Measurements from ENCODE around the gene TMEM30B.

The TMEM30B gene

DNA sequence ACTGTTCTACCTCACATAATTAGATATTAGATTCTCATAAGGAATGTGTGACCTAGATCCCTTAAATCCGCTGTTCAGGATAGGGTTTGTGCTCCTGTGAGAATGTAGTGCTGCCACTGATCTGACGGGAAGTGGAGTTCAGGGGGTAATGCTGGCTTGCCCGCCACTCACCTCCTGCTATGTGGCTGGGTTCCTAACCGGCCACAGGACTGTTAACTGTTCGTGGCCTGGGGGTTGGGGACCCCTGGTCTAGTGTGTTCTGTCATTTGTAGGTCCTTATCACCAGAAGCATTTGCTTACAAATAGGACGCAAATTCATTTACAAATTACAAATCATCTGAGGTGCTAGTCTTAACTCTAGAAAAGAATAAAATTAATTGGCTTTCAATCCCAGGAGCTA, 16.4 kb upstream of the TMEM30B start:
- H3K9ac ChIP-seq (ENCODE audit: low read depth, low read length) = no peak overlapping the region
- no peaks in the 10 kb centered on the region for H3K9me3 ChIP-seq (replicated peaks; ENCODE audit: low read length)
- H3K36me3 ChIP-seq (ENCODE audit: insufficient read depth, low read length) = no peaks in the 10 kb centered on the region
- H3K27me3 ChIP-seq (ENCODE audit: control insufficient read depth, insufficient read depth, low read length) = peaks cover 18% of the 10 kb centered on the region
- H3K4me3 ChIP-seq (ENCODE audit: low read length) = no peak overlapping the region
- H3K4me1 ChIP-seq (ENCODE audit: control insufficient read depth, insufficient read depth, low read length) = no peaks in the 10 kb centered on the region
- H3K4me2 ChIP-seq (ENCODE audit: low read length) = no peak overlapping the region

DNA sequence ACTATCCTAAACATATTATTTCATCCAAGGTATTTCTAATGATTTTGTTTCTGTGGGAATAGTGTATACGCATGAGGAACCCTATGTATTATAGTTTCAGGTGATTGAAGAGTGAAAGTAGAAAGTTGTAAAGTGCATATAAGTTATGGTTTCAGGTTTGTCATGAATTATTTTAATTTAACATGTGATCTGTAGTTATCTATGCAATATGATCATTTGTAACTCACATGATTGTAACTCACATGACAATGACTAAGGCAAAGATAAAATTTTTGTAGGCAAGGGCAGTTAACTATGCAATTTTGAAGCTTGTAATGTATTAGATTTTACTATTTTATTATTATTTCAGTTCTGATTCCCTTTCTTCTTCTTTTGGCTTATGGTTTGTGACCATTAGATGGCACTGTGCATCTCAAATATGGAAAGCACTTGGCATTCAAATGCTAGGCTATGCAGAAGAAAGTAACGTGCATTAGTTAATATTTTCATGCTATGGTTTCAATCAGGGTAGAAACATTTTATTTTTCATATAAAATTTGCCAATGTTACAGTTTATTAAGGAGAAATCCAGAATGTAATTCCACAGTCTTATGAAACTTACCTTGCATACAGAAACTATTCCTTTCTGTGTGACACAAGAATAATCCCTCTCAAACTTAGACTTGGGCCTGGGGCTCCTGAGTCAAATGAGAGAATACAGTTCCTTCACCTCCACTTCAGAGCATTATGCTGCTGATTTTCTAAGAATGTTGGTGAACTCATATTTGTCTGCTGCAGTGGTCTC, 15.8 kb upstream of the TMEM30B start:
- no peaks in the 10 kb centered on the region for H3K4me1 ChIP-seq (ENCODE audit: control insufficient read depth, insufficient read depth, low read length)
- no peak overlapping the region for H3K4me2 ChIP-seq (ENCODE audit: low read length)
- H3K27me3 ChIP-seq (ENCODE audit: control insufficient read depth, insufficient read depth, low read length) = peaks cover 17% of the 10 kb centered on the region
- H3K4me3 ChIP-seq (ENCODE audit: low read length) = no peak overlapping the region
- H3K9ac ChIP-seq (ENCODE audit: low read depth, low read length) = no peak overlapping the region
- no peaks in the 10 kb centered on the region for H3K36me3 ChIP-seq (ENCODE audit: insufficient read depth, low read length)
- H3K9me3 ChIP-seq (replicated peaks; ENCODE audit: low read length) = no peaks in the 10 kb centered on the region

DNA sequence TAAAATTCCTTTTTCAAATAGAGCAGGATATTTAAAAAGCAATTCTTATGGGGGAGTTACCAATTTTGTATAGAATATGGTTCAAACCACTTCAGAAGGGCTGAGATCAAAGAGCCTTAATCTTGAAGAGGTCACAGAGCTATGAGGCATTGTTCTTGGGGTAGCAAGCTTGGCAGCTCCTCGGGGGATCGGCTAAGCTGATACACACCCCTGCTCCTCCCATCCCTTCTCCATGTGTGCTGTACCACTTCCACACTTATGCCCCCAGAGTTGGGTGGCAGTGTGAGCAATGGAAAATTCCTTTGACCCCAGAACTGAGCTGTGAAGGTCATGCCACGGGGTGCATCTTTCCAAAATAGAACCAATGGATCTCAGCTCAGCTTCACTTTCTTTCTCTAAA, 15.0 kb upstream of the TMEM30B start:
- Histone ChIP-seq H3K9ac (ENCODE audit: low read depth, low read length) (no peak overlapping the region), H3K27me3 (ENCODE audit: control insufficient read depth, insufficient read depth, low read length) (peaks cover 11% of the 10 kb centered on the region), H3K36me3 (ENCODE audit: insufficient read depth, low read length) (no peaks in the 10 kb centered on the region), H3K4me3 (ENCODE audit: low read length) (no peak overlapping the region), H3K4me2 (ENCODE audit: low read length) (no peak overlapping the region), H3K4me1 (ENCODE audit: control insufficient read depth, insufficient read depth, low read length) (no peaks in the 10 kb centered on the region), H3K9me3 (replicated peaks; ENCODE audit: low read length) (no peaks in the 10 kb centered on the region)

DNA sequence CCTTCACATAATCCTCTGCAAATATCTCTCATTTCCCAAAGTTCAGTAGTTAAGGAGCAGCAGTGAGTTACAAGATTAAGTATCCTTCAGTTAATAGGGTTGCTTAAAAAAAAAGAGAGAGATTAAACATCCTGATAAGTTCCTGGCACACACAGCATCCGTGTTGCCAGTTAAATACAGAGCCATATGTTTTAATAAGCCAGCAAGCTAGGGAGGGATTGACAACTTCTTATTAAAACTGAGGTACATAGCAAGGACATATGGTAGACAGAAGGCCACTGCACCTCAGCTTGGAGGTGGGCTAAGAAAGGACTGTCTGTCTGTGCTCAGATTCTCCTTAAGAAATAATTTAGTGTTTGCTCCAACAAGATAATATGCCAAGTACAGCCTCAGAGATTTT, 9.6 kb upstream of the TMEM30B start:
- no peak overlapping the region for H3K4me2 ChIP-seq (ENCODE audit: low read length)
- no peak overlapping the region for H3K4me3 ChIP-seq (ENCODE audit: low read length)
- no peak overlapping the region for H3K9ac ChIP-seq (ENCODE audit: low read depth, low read length)
- H3K4me1 ChIP-seq (ENCODE audit: control insufficient read depth, insufficient read depth, low read length) = peaks cover 4% of the 10 kb centered on the region
- no peaks in the 10 kb centered on the region for H3K36me3 ChIP-seq (ENCODE audit: insufficient read depth, low read length)
- H3K9me3 ChIP-seq (replicated peaks; ENCODE audit: low read length) = no peaks in the 10 kb centered on the region
- H3K27me3 ChIP-seq (ENCODE audit: control insufficient read depth, insufficient read depth, low read length) = peaks cover 3% of the 10 kb centered on the region

DNA sequence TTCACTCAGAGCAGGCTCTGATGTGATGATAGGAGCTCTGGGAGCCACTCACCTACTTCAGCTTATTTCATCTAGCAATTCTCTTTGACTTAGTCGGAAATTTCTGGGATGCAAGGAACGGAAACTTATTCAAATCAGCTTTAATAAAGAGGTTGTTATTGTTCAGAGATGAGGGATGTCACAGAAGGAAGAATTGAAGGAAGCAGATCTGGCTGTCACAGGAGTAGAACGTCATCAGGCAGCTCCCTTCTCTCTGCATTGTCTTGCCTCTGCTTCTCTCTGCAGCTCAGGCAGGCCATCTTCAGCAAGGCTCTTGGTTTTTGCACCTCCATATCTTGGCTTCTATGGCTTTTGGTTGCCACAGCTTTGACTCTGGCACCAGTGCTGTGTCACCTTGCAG, 7.6 kb upstream of the TMEM30B start:
- Histone ChIP-seq H3K9me3 (replicated peaks; ENCODE audit: low read length) (no peaks in the 10 kb centered on the region), H3K9ac (ENCODE audit: low read depth, low read length) (no peak overlapping the region), H3K27me3 (ENCODE audit: control insufficient read depth, insufficient read depth, low read length) (no peaks in the 10 kb centered on the region), H3K36me3 (ENCODE audit: insufficient read depth, low read length) (no peaks in the 10 kb centered on the region), H3K4me1 (ENCODE audit: control insufficient read depth, insufficient read depth, low read length) (peaks cover 12% of the 10 kb centered on the region), H3K4me3 (ENCODE audit: low read length) (no peak overlapping the region), H3K4me2 (ENCODE audit: low read length) (no peak overlapping the region)

DNA sequence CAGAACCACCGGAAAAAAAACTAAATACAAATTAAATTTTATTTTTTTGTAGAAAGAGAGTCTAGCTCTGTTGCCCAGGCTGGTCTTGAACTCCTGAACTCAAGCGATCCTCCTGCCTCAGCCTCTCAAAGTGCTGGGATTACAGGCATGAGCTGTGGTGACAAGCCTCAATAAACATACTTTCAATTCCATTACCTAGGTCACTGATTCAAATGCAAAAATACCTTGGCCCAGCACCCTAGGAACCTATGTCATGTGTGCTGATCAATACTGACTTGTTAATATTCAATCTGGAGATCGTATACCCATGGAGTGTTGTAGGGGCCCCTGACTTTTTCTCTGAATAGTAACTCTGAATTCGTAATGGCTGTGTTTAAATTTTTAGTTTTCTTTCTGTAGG, 7.1 kb upstream of the TMEM30B start:
- H3K4me1 ChIP-seq (ENCODE audit: control insufficient read depth, insufficient read depth, low read length) = peaks cover 12% of the 10 kb centered on the region
- H3K4me2 ChIP-seq (ENCODE audit: low read length) = no peak overlapping the region
- H3K4me3 ChIP-seq (ENCODE audit: low read length) = no peak overlapping the region
- no peaks in the 10 kb centered on the region for H3K9me3 ChIP-seq (replicated peaks; ENCODE audit: low read length)
- H3K9ac ChIP-seq (ENCODE audit: low read depth, low read length) = no peak overlapping the region
- H3K36me3 ChIP-seq (ENCODE audit: insufficient read depth, low read length) = no peaks in the 10 kb centered on the region
- H3K27me3 ChIP-seq (ENCODE audit: control insufficient read depth, insufficient read depth, low read length) = no peaks in the 10 kb centered on the region

DNA sequence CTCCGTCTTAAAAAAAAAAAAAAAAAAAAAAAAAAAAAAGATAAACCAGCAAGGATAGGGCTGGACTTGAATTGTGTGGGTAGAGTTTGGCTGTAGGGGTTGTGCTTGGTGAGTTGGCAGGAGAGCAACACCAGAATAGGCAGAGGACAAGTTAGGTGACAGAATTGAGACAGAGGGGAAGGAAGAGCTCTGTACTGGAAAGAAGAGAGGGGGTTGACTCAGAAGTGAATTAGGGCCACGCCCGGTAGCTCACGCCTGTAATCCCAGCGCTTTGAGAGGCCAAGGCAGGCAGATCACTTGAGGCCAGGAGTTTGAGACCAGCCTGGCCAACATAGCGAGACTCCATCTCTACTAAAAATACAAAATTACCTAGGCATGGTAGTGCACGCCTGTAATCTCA, 6.1 kb upstream of the TMEM30B start:
- Histone ChIP-seq H3K36me3 (ENCODE audit: insufficient read depth, low read length) (no peaks in the 10 kb centered on the region), H3K9ac (ENCODE audit: low read depth, low read length) (no peak overlapping the region), H3K4me3 (ENCODE audit: low read length) (no peak overlapping the region), H3K4me2 (ENCODE audit: low read length) (no peak overlapping the region), H3K9me3 (replicated peaks; ENCODE audit: low read length) (no peaks in the 10 kb centered on the region), H3K4me1 (ENCODE audit: control insufficient read depth, insufficient read depth, low read length) (peaks cover 12% of the 10 kb centered on the region), H3K27me3 (ENCODE audit: control insufficient read depth, insufficient read depth, low read length) (no peaks in the 10 kb centered on the region)

DNA sequence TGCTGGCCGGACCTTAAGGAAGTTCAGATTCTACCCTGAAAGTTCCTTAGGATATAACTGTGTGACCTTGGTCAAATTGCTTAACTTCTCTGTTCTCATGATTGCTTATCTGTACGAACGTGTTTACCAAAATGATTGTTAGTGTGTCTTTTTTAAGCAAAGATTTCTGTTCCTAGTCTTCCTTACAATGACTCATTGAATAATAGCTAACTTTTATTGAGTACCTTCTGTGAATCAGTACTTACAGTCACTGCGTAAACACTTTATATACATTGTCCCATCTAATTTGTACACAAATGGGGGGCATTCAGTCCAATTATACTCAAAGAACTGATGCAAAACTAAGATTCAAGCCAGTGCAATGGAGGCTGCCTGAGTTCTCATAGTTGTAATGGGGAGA, 4.2 kb upstream of the TMEM30B start:
- H3K27me3 ChIP-seq (ENCODE audit: control insufficient read depth, insufficient read depth, low read length) = no peaks in the 10 kb centered on the region

DNA sequence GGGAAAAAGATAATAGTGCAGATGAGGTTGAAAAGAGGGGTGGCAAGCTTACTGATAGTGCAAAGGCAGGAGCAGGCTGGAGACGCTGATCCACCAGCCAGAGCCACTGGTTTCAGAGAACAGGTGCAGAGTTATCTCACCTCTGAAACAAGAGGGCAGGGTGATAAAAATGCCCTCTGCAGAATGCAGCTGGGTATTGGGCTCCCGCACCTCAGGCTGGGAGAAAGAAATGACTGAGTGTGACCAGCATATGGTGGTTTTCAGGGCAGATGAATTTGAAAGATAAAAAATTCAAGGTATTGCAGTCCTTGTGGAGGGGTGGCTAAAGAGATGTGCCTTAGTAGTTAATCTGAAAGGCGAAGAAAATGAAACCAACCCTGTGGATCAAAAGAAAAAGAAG, 2.9 kb upstream of the TMEM30B start:
- H3K4me2 ChIP-seq (ENCODE audit: low read length) = no peak overlapping the region
- H3K4me3 ChIP-seq (ENCODE audit: low read length) = no peak overlapping the region
- no peak overlapping the region for H3K9ac ChIP-seq (ENCODE audit: low read depth, low read length)
- H3K4me1 ChIP-seq (ENCODE audit: control insufficient read depth, insufficient read depth, low read length) = peaks cover 27% of the 10 kb centered on the region
- H3K27me3 ChIP-seq (ENCODE audit: control insufficient read depth, insufficient read depth, low read length) = peaks cover 11% of the 10 kb centered on the region
- no peaks in the 10 kb centered on the region for H3K36me3 ChIP-seq (ENCODE audit: insufficient read depth, low read length)
- no peaks in the 10 kb centered on the region for H3K9me3 ChIP-seq (replicated peaks; ENCODE audit: low read length)

More for the DNA sequence above, 4.2 kb upstream of the TMEM30B start:
- Histone ChIP-seq H3K4me3 (ENCODE audit: low read length) (no peak overlapping the region), H3K9ac (ENCODE audit: low read depth, low read length) (no peak overlapping the region), H3K36me3 (ENCODE audit: insufficient read depth, low read length) (no peaks in the 10 kb centered on the region), H3K4me1 (ENCODE audit: control insufficient read depth, insufficient read depth, low read length) (peaks cover 21% of the 10 kb centered on the region), H3K4me2 (ENCODE audit: low read length) (no peak overlapping the region), H3K9me3 (replicated peaks; ENCODE audit: low read length) (no peaks in the 10 kb centered on the region)

DNA sequence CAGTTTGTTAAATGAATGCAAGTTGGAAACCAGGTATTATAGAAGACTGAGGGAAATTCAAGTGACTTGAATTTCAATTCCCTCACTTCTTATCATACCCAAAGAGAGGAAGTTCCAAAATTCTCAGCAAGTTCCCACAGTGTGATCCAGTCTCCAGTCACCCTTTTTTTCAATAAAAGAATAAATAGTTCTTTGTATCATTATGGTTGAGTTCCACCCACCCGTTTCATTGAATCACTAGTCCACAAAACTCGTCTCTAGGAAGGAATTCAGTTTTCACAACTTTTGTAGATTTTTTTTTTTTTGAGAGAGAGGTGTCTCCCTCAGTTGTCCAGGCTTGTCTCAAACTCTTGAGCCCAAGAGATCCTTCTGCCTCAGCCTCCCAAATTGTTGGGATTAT, 1.6 kb upstream of the TMEM30B start:
- no peak overlapping the region for H3K9ac ChIP-seq (ENCODE audit: low read depth, low read length)
- no peaks in the 10 kb centered on the region for H3K36me3 ChIP-seq (ENCODE audit: insufficient read depth, low read length)
- H3K4me1 ChIP-seq (ENCODE audit: control insufficient read depth, insufficient read depth, low read length) = peaks cover 27% of the 10 kb centered on the region
- H3K4me3 ChIP-seq (ENCODE audit: low read length) = no peak overlapping the region
- H3K4me2 ChIP-seq (ENCODE audit: low read length) = no peak overlapping the region
- H3K27me3 ChIP-seq (ENCODE audit: control insufficient read depth, insufficient read depth, low read length) = peaks cover 11% of the 10 kb centered on the region
- no peaks in the 10 kb centered on the region for H3K9me3 ChIP-seq (replicated peaks; ENCODE audit: low read length)

DNA sequence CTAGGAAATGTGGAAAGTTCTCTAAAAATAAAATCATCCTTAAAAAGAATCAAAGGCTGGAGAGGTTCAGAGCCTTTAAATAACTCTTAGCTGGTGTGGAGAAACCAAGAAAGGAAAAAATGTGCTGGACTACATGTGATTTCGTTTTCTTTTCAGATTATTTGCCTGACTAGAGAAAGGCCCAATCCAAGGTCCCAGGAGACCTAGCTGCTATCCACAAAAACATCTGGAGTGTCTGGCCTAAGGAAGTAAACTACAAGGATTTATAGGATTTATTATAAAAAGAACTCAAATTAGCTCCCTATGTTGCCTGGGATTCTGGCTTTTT, 774 bp upstream of the TMEM30B start:
- Histone ChIP-seq H3K9ac (ENCODE audit: low read depth, low read length) (no peak overlapping the region), H3K4me1 (ENCODE audit: control insufficient read depth, insufficient read depth, low read length) (peaks cover 27% of the 10 kb centered on the region), H3K4me2 (ENCODE audit: low read length) (no peak overlapping the region), H3K27me3 (ENCODE audit: control insufficient read depth, insufficient read depth, low read length) (peaks cover 11% of the 10 kb centered on the region), H3K9me3 (replicated peaks; ENCODE audit: low read length) (no peaks in the 10 kb centered on the region), H3K36me3 (ENCODE audit: insufficient read depth, low read length) (no peaks in the 10 kb centered on the region), H3K4me3 (ENCODE audit: low read length) (no peak overlapping the region)

DNA sequence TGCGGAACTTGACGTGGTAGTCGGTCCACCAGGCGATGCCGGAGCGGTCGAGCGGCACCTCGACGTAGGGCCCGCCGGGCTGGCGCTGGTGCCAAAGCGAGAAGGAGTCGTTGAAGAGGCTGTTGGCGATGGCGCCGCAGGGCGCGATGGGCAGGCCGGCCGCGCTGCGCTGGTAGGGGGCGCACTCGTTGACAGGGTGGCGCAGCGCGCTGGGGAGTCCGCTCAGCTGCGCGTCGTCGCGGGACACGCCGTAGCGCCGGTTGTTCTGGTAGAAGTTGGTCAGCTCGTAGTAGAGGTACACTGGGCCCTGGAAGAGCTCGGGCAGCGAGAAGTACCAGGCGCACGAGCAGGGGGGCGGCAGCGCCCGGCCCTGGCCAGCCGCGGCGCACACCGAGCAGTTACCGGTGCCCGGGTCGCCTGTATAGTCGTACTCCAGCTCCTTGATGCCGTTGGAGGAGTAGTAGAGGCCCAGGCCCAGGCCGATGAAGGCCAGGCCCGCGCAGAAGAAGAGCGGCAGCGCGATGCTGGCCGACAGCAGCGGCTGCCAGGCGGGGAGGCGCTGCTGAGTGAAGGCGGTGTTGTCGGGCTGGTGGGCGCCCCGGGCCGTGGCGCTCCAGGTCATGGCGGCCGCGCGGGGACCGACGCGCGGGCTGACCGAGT, 482 bp downstream of the TMEM30B start:
- peak overlapping the region; percentile 81 for H3K9ac ChIP-seq (ENCODE audit: low read depth, low read length)
- H3K4me2 ChIP-seq (ENCODE audit: low read length) = peak overlapping the region; percentile 94
- peaks cover 11% of the 10 kb centered on the region for H3K27me3 ChIP-seq (ENCODE audit: control insufficient read depth, insufficient read depth, low read length)
- no peaks in the 10 kb centered on the region for H3K36me3 ChIP-seq (ENCODE audit: insufficient read depth, low read length)
- H3K9me3 ChIP-seq (replicated peaks; ENCODE audit: low read length) = no peaks in the 10 kb centered on the region
- H3K4me3 ChIP-seq (ENCODE audit: low read length) = peak overlapping the region; percentile 77
- peaks cover 22% of the 10 kb centered on the region for H3K4me1 ChIP-seq (ENCODE audit: control insufficient read depth, insufficient read depth, low read length)

All from skeletal muscle satellite cell (primary cell).